H1 (cell line): ENCODE measurements around the gene RBM19. TPM values are rescaled to one million over a fixed set of nuclear protein-coding genes. Genes with fewer than 3 reads are reported as not detected.

Experiments used
- CTCF ChIA-PET: fragments of 300-600 bp; sonication (Branson Sonifier 250); formaldehyde crosslinking; loops from one replicate; lab custom pipeline; 2021; ENCODE audit not compliant: partially characterized antibody; lab: Charles Lee
- POLR2A ChIA-PET: fragments of 300-600 bp; sonication (Branson Sonifier 250); formaldehyde crosslinking; loops from one replicate; lab custom pipeline; 2021; ENCODE audit warnings: inconsistent platforms; ENCODE audit not compliant: partially characterized antibody; lab: Charles Lee
- DNase-seq, 2 experiments: peaks; one replicate each; pipeline versions ENCODE4 v3.0.0 to v3.0.0-alpha.2; 2010 to 2022; ENCODE audit warnings: low spot score in 2 of 2, low read depth in 1 of 2, mixed read lengths in 1 of 2
- FAIRE-seq: peaks from 2 replicates; lab custom pipeline; 2011; peaks lifted over from hg19 to GRCh38; lab: Jason Lieb, UNC
- H2AFZ ChIP-seq: 2 replicates; pipeline ENCODE4 v1.8.1; 2012; ENCODE audit warnings: low read length, inconsistent platforms
- H2AK5ac ChIP-seq: 2 replicates; pipeline ENCODE4 v1.6.1; 2013; ENCODE audit warnings: low read depth, low read length
- H2BK120ac ChIP-seq: replicated peaks from 2 replicates; pipeline ENCODE3; 2013; ENCODE audit warnings: low read depth, low read length, inconsistent platforms
- H2BK12ac ChIP-seq: 2 replicates; pipeline ENCODE4 v1.6.1; 2013; ENCODE audit warnings: low read depth, low read length
- H2BK15ac ChIP-seq: 2 replicates; pipeline ENCODE4 v1.6.1; 2013; ENCODE audit warnings: low read length
- H2BK20ac ChIP-seq: 2 replicates; pipeline ENCODE4 v1.6.1; 2013; ENCODE audit warnings: low read length
- H2BK5ac ChIP-seq: 2 replicates; pipeline ENCODE4 v1.6.1; 2013; ENCODE audit warnings: low read depth, low read length
- H3K14ac ChIP-seq: 2 replicates; pipeline ENCODE4 v1.6.1; 2013; ENCODE audit warnings: inconsistent platforms; ENCODE audit not compliant: insufficient read length
- H3K18ac ChIP-seq: 2 replicates; pipeline ENCODE4 v1.6.1; 2013; ENCODE audit warnings: low read length; ENCODE audit errors: extremely low read depth
- H3K23ac ChIP-seq: 2 replicates; pipeline ENCODE4 v1.6.1; 2013; ENCODE audit warnings: inconsistent platforms; ENCODE audit not compliant: insufficient read length
- H3K23me2 ChIP-seq: 2 replicates; pipeline ENCODE4 v1.6.1; 2013; ENCODE audit warnings: low read depth, low read length
- H3K27ac ChIP-seq: 2 replicates; pipeline ENCODE4 v1.6.1; 2011; ENCODE audit warnings: low read depth, low read length, inconsistent platforms
- H3K27me3 ChIP-seq, 4 experiments: replicated peaks in 1 of 4; 1 replicate in 1 of 4; 2 replicates in 3 of 4; pipeline versions ENCODE4 v1.6.1 to v1.8.1; 2011 to 2013; ENCODE audit warnings: low read length in 3 of 4, mild to moderate bottlenecking in 3 of 4, inconsistent platforms in 2 of 4, mixed read lengths in 2 of 4, moderate library complexity in 1 of 4; ENCODE audit not compliant: control insufficient read depth in 3 of 4, insufficient read depth in 3 of 4; ENCODE audit errors: extremely low read depth in 1 of 4
- H3K36me3 ChIP-seq, 4 experiments: 2 replicates each; pipeline versions ENCODE4 v1.6.1 to v1.8.1; 2011 to 2013; ENCODE audit warnings: mild to moderate bottlenecking in 4 of 4, low read length in 3 of 4, moderate library complexity in 2 of 4, control low read depth in 1 of 4, inconsistent platforms in 1 of 4; ENCODE audit not compliant: insufficient read depth in 4 of 4, control insufficient read depth in 2 of 4
- H3K4ac ChIP-seq: replicated peaks from 2 replicates; pipeline ENCODE3; 2013; ENCODE audit warnings: low read length, low read depth, mixed read lengths, inconsistent platforms; ENCODE audit not compliant: insufficient read length
- H3K4me1 ChIP-seq, 4 experiments: replicated peaks in 1 of 4; 1 replicate in 1 of 4; 2 replicates in 3 of 4; pipeline versions ENCODE4 v1.6.1 to v1.8.1; 2011 to 2013; ENCODE audit warnings: low read length in 3 of 4, inconsistent platforms in 2 of 4, mixed read lengths in 1 of 4; ENCODE audit not compliant: insufficient read depth in 4 of 4, control insufficient read depth in 3 of 4
- H3K4me2 ChIP-seq, 2 experiments: 2 replicates each; pipeline versions ENCODE4 v1.6.1 to v1.8.1; 2011 to 2013; ENCODE audit warnings: low read depth in 2 of 2, low read length in 2 of 2, control low read depth in 1 of 2, inconsistent platforms in 1 of 2, mild to moderate bottlenecking in 1 of 2; ENCODE audit not compliant: insufficient read depth in 1 of 2
- H3K4me3 ChIP-seq, 4 experiments: fragments of 200-600, 300-600 bp in 1 of 4; sonication (generic), shearing (Covaris generic), sonication (Bioruptor Twin) in 1 of 4; 2 replicates each; pipeline versions ENCODE4 v1.5.1 to v1.8.1; 2011 to 2016; ENCODE audit warnings: low read length in 4 of 4, low read depth in 3 of 4, control low read depth in 2 of 4, inconsistent platforms in 2 of 4, mild to moderate bottlenecking in 2 of 4, mixed read lengths in 1 of 4, moderate library complexity in 1 of 4; ENCODE audit not compliant: insufficient read depth in 2 of 4; ENCODE audit errors: extremely low read depth in 1 of 4
- H3K56ac ChIP-seq: replicated peaks from 2 replicates; pipeline ENCODE3; 2013; ENCODE audit warnings: low read depth, mild to moderate bottlenecking, mixed read lengths, low read length, inconsistent platforms; ENCODE audit not compliant: insufficient read length
- H3K79me1 ChIP-seq: 2 replicates; pipeline ENCODE4 v1.6.1; 2013; ENCODE audit warnings: low read depth, low read length, control low read depth
- H3K79me2 ChIP-seq, 2 experiments: 2 replicates each; pipeline versions ENCODE4 v1.6.1 to v1.8.1; 2012 to 2013; ENCODE audit warnings: low read length in 2 of 2, mild to moderate bottlenecking in 2 of 2, inconsistent platforms in 1 of 2; ENCODE audit not compliant: insufficient read depth in 2 of 2, control insufficient read depth in 1 of 2
- H3K9ac ChIP-seq, 4 experiments: replicated peaks in 1 of 4; 1 replicate in 1 of 4; 2 replicates in 3 of 4; pipeline versions ENCODE4 v1.6.1 to v1.8.1; 2011 to 2013; ENCODE audit warnings: low read depth in 3 of 4, low read length in 3 of 4, control low read depth in 2 of 4, mild to moderate bottlenecking in 2 of 4, moderate library complexity in 2 of 4, inconsistent platforms in 1 of 4; ENCODE audit errors: extremely low read depth in 1 of 4
- H3K9me3 ChIP-seq, 2 experiments: 2 replicates each; pipeline versions ENCODE4 v1.6.1 to v1.8.1; 2012 to 2013; ENCODE audit warnings: mild to moderate bottlenecking in 2 of 2, moderate library complexity in 2 of 2, control low read depth in 1 of 2, inconsistent platforms in 1 of 2, low read depth in 1 of 2, low read length in 1 of 2, mixed read lengths in 1 of 2; ENCODE audit not compliant: insufficient read depth in 2 of 2
- H4K20me1 ChIP-seq, 2 experiments: replicated peaks in 1 of 2; 2 replicates each; pipeline versions ENCODE3 to v1.8.1; 2011 to 2013; ENCODE audit warnings: inconsistent platforms in 2 of 2, low read length in 2 of 2, mild to moderate bottlenecking in 1 of 2; ENCODE audit not compliant: insufficient read depth in 2 of 2, control insufficient read depth in 1 of 2
- H4K5ac ChIP-seq: 2 replicates; pipeline ENCODE4 v1.6.1; 2013; ENCODE audit warnings: low read length, low read depth, mixed read lengths, inconsistent platforms; ENCODE audit not compliant: insufficient read length
- H4K8ac ChIP-seq: 2 replicates; pipeline ENCODE4 v1.8.0; 2013; ENCODE audit warnings: mild to moderate bottlenecking, moderate library complexity, low read length, inconsistent platforms; ENCODE audit not compliant: insufficient read depth; ENCODE audit errors: extremely low read depth
- H4K91ac ChIP-seq: replicated peaks from 2 replicates; pipeline ENCODE3; 2013; ENCODE audit warnings: low read length, mixed read lengths, inconsistent platforms; ENCODE audit not compliant: insufficient read length
- CEBPB ChIP-seq: IDR thresholded peaks from 2 replicates; pipeline ENCODE4 v1.6.1; 2012; ENCODE audit warnings: low read depth, low read length
- CREB1 ChIP-seq: IDR thresholded peaks from 2 replicates; pipeline ENCODE4 v1.6.1; 2012; ENCODE audit warnings: inconsistent platforms
- EGR1 ChIP-seq: IDR thresholded peaks from 2 replicates; pipeline ENCODE4 v1.6.1; 2011; ENCODE audit warnings: low read depth, low read length, borderline replicate concordance
- GTF2F1 ChIP-seq: IDR thresholded peaks from 2 replicates; pipeline ENCODE4 v1.6.1; 2012; ENCODE audit warnings: low read depth, low read length, improper control_type of control experiment, borderline replicate concordance
- JUN ChIP-seq: IDR thresholded peaks from 2 replicates; pipeline ENCODE4 v1.6.1; 2011; ENCODE audit warnings: low read depth, mild to moderate bottlenecking, improper control_type of control experiment, low read length
- POLR2A ChIP-seq, 2 experiments: IDR thresholded peaks; 1 replicate in 1 of 2; 2 replicates in 1 of 2; pipeline ENCODE4 v1.6.1; 2011; ENCODE audit warnings: low read depth in 2 of 2, low read length in 2 of 2, mild to moderate bottlenecking in 2 of 2; ENCODE audit errors: control extremely low read depth in 1 of 2
- POLR2AphosphoS5 ChIP-seq: IDR thresholded peaks from 2 replicates; pipeline ENCODE4 v1.6.1; 2011; ENCODE audit warnings: low read depth, low read length
- POU5F1 ChIP-seq: IDR thresholded peaks from 2 replicates; pipeline ENCODE4 v1.6.1; 2011; ENCODE audit warnings: low read depth, mild to moderate bottlenecking, low read length, moderate library complexity
- SIX5 ChIP-seq: IDR thresholded peaks from 2 replicates; pipeline ENCODE4 v1.6.1; 2011; ENCODE audit warnings: mild to moderate bottlenecking, low read depth, low read length
- TCF12 ChIP-seq: IDR thresholded peaks from 2 replicates; pipeline ENCODE4 v1.6.1; 2011; ENCODE audit warnings: low read depth, mild to moderate bottlenecking, low read length
- WGBS, 2 experiments: shearing (Covaris generic) in 1 of 2; methylation state at CpG; one replicate each; pipeline versions ENCODE4 v1.1.6 to v1.1.7; 2013 to 2015; ENCODE audit warnings: low lambda C conversion rate in 2 of 2, mixed read lengths in 2 of 2, inconsistent platforms in 1 of 2, low coverage in 1 of 2, missing lambda C conversion rate in 1 of 2; ENCODE audit not compliant: insufficient replicate concordance in 2 of 2, insufficient coverage in 1 of 2, insufficient read length in 1 of 2; ENCODE audit errors: extremely low coverage in 1 of 2, missing lambda C conversion rate in 1 of 2; 5-methylcytosine and 5-hydroxymethylcytosine counted together
- polyA plus RNA-seq, 7 experiments: library from polyadenylated mRNA; depleted of rRNA in 3 of 7; stranded (reverse) in 5 of 7; unstranded in 2 of 7; fragments of >200 nt in 5 of 7; fragments of 200-250 nt in 2 of 7; gene quantifications; 1 replicate in 5 of 7; 2 replicates in 1 of 7; 4 replicates in 1 of 7; pipeline versions ENCODE4 v1.2.1 to v1.2.3, GENCODE V29; 2011 to 2013; ENCODE audit warnings: missing spikeins in 2 of 7, mixed read lengths in 2 of 7
- total RNA-seq: library from RNA; stranded (reverse); fragmentation: NEBNext Ultra II Directional; extraction: Animal tissue kit (Norgen Biotek cat#: 25700); gene quantifications from 2 replicates; pipeline ENCODE4 v1.2.1, GENCODE V29; 2021

Gene RBM19
- total and polyA plus RNA-seq, 2 of the 8 experiments (the other 6 are each of a cell fraction or from before 2014, with no cell fraction given), result 23.4 to 61.9 TPM

- H3K27me3 ChIP-seq, result no peaks in the 10 kb centered on the region
- DNase-seq, result no peak
- H3K56ac ChIP-seq, result no peak overlapping the region
- no peak overlapping the region for H3K4me2 ChIP-seq
- no peak overlapping the region for H2BK20ac ChIP-seq
- H4K8ac ChIP-seq, result no peak overlapping the region
- H3K9me3 ChIP-seq, result no peaks in the 10 kb centered on the region
- CTCF ChIA-PET, result interaction anchor here (0.6 to 2.2 kb wide), 5 partner anchors 9 to 108 kb away, joined by 3 to 7 read pairs (median 4); no protein-coding TSS in a partner anchor
- peaks cover 0 to 2% of the 10 kb centered on the region in 2 experiments for H4K20me1 ChIP-seq
- H3K79me2 ChIP-seq, result no peaks in the 10 kb centered on the region
- no peak overlapping the region for H3K14ac ChIP-seq
- WGBS, 2 experiments, result 90% methylated on average over 18 of the region's 18 CpGs; no CpG with 5 or more reads in 1 of the 2 experiments
- H2AFZ ChIP-seq, result no peak overlapping the region
- POLR2A ChIA-PET, result interaction anchor here (0.8 to 1.2 kb wide), 2 partner anchors 8 to 15 kb away, joined by 3 read pairs; no protein-coding TSS in a partner anchor
- no peak overlapping the region for H2AK5ac ChIP-seq
- H3K23ac ChIP-seq, result no peak overlapping the region
- FAIRE-seq, result no peak
- TF ChIP-seq TCF12 (no peak), CREB1 (no peak), JUN (no peak), POLR2AphosphoS5 (no peak), SIX5 (no peak), POLR2A (IDR thresholded peaks at IDR 0.05; ENCODE audit: control extremely low read depth in 1 of 2, low read depth in 2 of 2, low read length in 2 of 2) (no peak), CEBPB (no peak), POU5F1 (no peak), EGR1 (no peak), GTF2F1 (no peak)
- H2BK15ac ChIP-seq, result no peak overlapping the region
- H2BK12ac ChIP-seq, result no peak overlapping the region
- H3K18ac ChIP-seq, result no peak overlapping the region
- no peak overlapping the region for H3K9ac ChIP-seq
- H3K36me3 ChIP-seq, result no peaks in the 10 kb centered on the region; a peak in 3 of 8 replicates
- no peak overlapping the region for H4K91ac ChIP-seq
- no peaks in the 10 kb centered on the region for H3K23me2 ChIP-seq
- no peak overlapping the region for H3K27ac ChIP-seq
- no peak overlapping the region for H2BK120ac ChIP-seq
- H3K4ac ChIP-seq, result no peak overlapping the region
- no peaks in the 10 kb centered on the region; a peak in 1 of 7 replicates for H3K4me1 ChIP-seq
- H3K79me1 ChIP-seq, result no peaks in the 10 kb centered on the region
- no peak overlapping the region for H4K5ac ChIP-seq
- no peak overlapping the region for H2BK5ac ChIP-seq
- no peak overlapping the region for H3K4me3 ChIP-seq
Observed at GRCh38 chr12:113846883-113847755, 119.0 kb downstream of the RBM19 start.
